Heart right ventricle (tissue), 16 donors: ENCODE measurements around the gene AMDHD2. TPM values are rescaled to one million over a fixed set of nuclear protein-coding genes. Genes with fewer than 3 reads are reported as not detected.

Experiments
- ATAC-seq, 8 donors: fragments of 200-7000 bp; cut with Tn5 transposase; one replicate each; pipeline ENCODE4 v1.9.1; 2020; ENCODE audit warnings: mild to moderate bottlenecking in 8 of 8, moderate library complexity in 8 of 8, moderate number of reproducible peaks in 1 of 8
- DNase-seq, 2 donors: peaks; one replicate each; pipeline ENCODE4 v3.0.0-alpha.2; 2020
- H3K27ac ChIP-seq, 10 donors: fragments of 200-600 bp; sonication (generic) in 2 of 10; one replicate each; pipeline versions ENCODE4 v1.5.0 to v1.8.0; 2020 to 2022; ENCODE audit warnings: mild to moderate bottlenecking in 3 of 10
- H3K27me3 ChIP-seq, 7 donors: fragments of 200-600 bp; one replicate each; pipeline ENCODE4 v1.8.0; 2021 to 2022; ENCODE audit warnings: mild to moderate bottlenecking in 2 of 7
- H3K36me3 ChIP-seq, 9 donors: fragments of 200-600 bp; sonication (generic) in 1 of 9; one replicate each; pipeline versions ENCODE4 v1.5.0 to v1.8.0; 2020 to 2022; ENCODE audit warnings: mild to moderate bottlenecking in 2 of 9
- H3K4me1 ChIP-seq, 9 donors: fragments of 200-600 bp; sonication (generic) in 1 of 9; one replicate each; pipeline versions ENCODE4 v1.5.0 to v1.8.0; 2020 to 2022; ENCODE audit warnings: mild to moderate bottlenecking in 4 of 9
- H3K4me3 ChIP-seq, 10 donors: fragments of 200-600 bp; sonication (generic) in 2 of 10; one replicate each; pipeline versions ENCODE4 v1.5.0 to v1.8.0; 2020 to 2022; ENCODE audit warnings: mild to moderate bottlenecking in 7 of 10, moderate library complexity in 2 of 10
- H3K9me3 ChIP-seq, 11 donors: fragments of 200-600 bp in 10 of 11; sonication (generic) in 2 of 11; one replicate each; pipeline versions ENCODE4 v1.5.0 to v1.8.0; 2013 to 2022; ENCODE audit warnings: mild to moderate bottlenecking in 2 of 11, control low read depth in 1 of 11, moderate library complexity in 1 of 11
- WGBS, 2 donors: extraction: QIAGEN DNeasy Blood & Tissue Kit; methylation state at CpG; one replicate each; pipeline ENCODE4 v1.1.7; 2013; ENCODE audit warnings: inconsistent platforms in 1 of 2; 5-methylcytosine and 5-hydroxymethylcytosine counted together
- intact Hi-C, 10 donors: fragments of 100-400 bp; cut with DNase I; formaldehyde crosslinking; loops; one replicate each; pipeline versions ENCODE4 v1.11.1 to v1.14.2; 2022
- polyA plus RNA-seq, 2 donors: library from polyadenylated mRNA; stranded (reverse); fragments of 200-250 nt; gene quantifications; one replicate each; pipeline ENCODE4 v1.2.3, GENCODE V29; 2013
- total RNA-seq, 10 donors: library from RNA; stranded (reverse); fragmentation: NEBNext Ultra II Directional in 3 of 10; extraction: Animal tissue kit (Norgen Biotek cat#: 25700) in 3 of 10; gene quantifications; one replicate each; pipeline versions ENCODE4 v1.2.1 to v1.2.4, GENCODE V29; 2021 to 2023
- TF ChIP-seq, protein P1 (sequence below), 9 donors: fragments of 200-600 bp; sonication (generic) in 2 of 9; IDR thresholded peaks; one replicate each; pipeline versions ENCODE4 v1.5.0 to v1.8.0; 2021 to 2022; ENCODE audit warnings: antibody characterized with exemption in 9 of 9, mild to moderate bottlenecking in 5 of 9, moderate library complexity in 1 of 9
- donor health status: Arrhythmogenic right ventricular cardiomyopathy.
- donor health status: ischemic (EF 13 %, LVEDD 7.1; RV severe dilation, severe dysfunction).
- donor health status: healthy with polysubstance abuse.
- donor health status: DM: no; HTN: yes; CAD: no.
- donor health status: DM: no; HTN: no; CAD: no.
- donor health status: ischemic (EF 25% LVEDD 6.9; RV normal size, moderate dysfunction).
- donor health status: ischemic (EF 25% LVEDD 5.7; RV mildly dilated, moderate dysfunction).
- donor health status: healthy.
- donor health status: DM: yes; HTN: yes; CAD: no.
- donor health status: Ischemic cardiomyopathy.
- donor health status: ischemic (EF 35%, LVEDD 5.7; RV mildly dilated, moderate dysfunction).
- donor health status: nonischemic (EF 11% LVEDD 7.7; RV severe dilation, severe dysfunction).
- donor health status: DM: yes; HTN: yes; CAD: no.
- donor health status: PGD.
- donor health status: ischemic (EF 29% LVEDD 5.4; RV normal size, mild dysfunction).
- donor health status: nonischemic (EF 23%, LVEDD 6.1; RV moderate dilation, normal function).

The AMDHD2 gene
- total and polyA plus RNA-seq, 12 donors: 7.1 to 20.8 (median 10.4) TPM

DNA sequence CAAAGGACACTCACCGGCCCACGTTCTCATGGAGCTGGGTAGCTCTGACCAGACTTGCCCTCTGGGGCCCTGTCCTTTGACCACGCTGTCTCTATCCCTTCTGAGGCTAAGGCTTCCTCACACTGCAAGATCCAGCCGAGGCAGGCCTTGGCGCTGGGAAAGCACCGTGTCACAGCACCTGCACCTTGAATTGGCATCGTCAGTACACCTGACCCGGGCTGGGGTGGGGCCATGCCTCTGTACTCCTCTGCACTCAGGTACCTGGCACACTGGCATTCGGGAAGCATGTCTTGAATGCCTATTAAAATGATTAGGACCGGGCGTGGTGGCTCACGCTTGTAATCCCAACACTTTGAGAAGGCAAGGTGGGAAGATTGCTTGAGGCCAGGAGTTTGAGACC, 39.2 kb upstream of the AMDHD2 start:
- Histone ChIP-seq H3K4me3 (no peak overlapping the region), H3K27ac (no peak overlapping the region), H3K27me3 (no peaks in the 10 kb centered on the region), H3K36me3 (peaks cover 0 to 4% (median 0%) of the 10 kb centered on the region in 9 donors), H3K4me1 (peaks cover 2 to 31% (median 18%) of the 10 kb centered on the region in 9 donors), H3K9me3 (no peaks in the 10 kb centered on the region)
- intact Hi-C loops: loop anchor here in 1 of 10 donors (10.0 kb wide), 1 partner anchor 46 kb away; no protein-coding TSS in a partner anchor
- no peak for DNase-seq
- TF ChIP-seq, protein P1, sequence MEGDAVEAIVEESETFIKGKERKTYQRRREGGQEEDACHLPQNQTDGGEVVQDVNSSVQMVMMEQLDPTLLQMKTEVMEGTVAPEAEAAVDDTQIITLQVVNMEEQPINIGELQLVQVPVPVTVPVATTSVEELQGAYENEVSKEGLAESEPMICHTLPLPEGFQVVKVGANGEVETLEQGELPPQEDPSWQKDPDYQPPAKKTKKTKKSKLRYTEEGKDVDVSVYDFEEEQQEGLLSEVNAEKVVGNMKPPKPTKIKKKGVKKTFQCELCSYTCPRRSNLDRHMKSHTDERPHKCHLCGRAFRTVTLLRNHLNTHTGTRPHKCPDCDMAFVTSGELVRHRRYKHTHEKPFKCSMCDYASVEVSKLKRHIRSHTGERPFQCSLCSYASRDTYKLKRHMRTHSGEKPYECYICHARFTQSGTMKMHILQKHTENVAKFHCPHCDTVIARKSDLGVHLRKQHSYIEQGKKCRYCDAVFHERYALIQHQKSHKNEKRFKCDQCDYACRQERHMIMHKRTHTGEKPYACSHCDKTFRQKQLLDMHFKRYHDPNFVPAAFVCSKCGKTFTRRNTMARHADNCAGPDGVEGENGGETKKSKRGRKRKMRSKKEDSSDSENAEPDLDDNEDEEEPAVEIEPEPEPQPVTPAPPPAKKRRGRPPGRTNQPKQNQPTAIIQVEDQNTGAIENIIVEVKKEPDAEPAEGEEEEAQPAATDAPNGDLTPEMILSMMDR (IDR thresholded peaks at IDR 0.05): no peak
- no peak for ATAC-seq
- 89 to 92% methylated on average over 12 of the region's 12 CpGs for WGBS, 2 donors

DNA sequence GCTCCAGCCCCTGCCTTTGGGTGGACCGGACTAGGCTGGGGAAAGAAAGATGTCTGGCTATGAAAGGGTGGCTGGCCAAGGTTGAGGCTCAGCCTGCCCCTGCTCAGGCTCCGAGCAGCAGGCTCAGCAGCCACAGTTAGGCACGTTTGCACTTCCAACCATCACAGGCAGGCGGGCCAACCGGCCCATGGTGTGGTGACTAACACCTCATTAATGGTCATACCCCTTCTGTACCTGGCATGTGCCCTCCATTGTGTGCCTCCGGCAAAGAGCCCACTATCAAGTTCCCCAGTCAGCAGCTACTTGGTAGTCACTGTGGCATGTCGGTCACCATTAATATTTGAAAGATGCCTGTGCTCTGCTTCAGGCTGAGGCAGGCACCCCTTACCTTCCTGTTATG, 38.5 kb upstream of the AMDHD2 start:
- intact Hi-C loops: loop anchor here in 1 of 10 donors (10.0 kb wide), 1 partner anchor 47 kb away; no protein-coding TSS in a partner anchor
- no peaks in the 10 kb centered on the region for H3K9me3 ChIP-seq
- TF ChIP-seq, protein P1 (IDR thresholded peaks at IDR 0.05): no peak
- H3K4me1 ChIP-seq: peaks cover 4 to 34% (median 23%) of the 10 kb centered on the region in 9 donors
- no peak overlapping the region for H3K27ac ChIP-seq
- no peaks in the 10 kb centered on the region for H3K27me3 ChIP-seq
- 74 to 81% methylated on average over 7 of the region's 7 CpGs for WGBS, 2 donors
- no peak for ATAC-seq
- peaks cover 0 to 4% (median 0%) of the 10 kb centered on the region in 9 donors for H3K36me3 ChIP-seq
- DNase-seq: no peak
- no peak overlapping the region for H3K4me3 ChIP-seq

DNA sequence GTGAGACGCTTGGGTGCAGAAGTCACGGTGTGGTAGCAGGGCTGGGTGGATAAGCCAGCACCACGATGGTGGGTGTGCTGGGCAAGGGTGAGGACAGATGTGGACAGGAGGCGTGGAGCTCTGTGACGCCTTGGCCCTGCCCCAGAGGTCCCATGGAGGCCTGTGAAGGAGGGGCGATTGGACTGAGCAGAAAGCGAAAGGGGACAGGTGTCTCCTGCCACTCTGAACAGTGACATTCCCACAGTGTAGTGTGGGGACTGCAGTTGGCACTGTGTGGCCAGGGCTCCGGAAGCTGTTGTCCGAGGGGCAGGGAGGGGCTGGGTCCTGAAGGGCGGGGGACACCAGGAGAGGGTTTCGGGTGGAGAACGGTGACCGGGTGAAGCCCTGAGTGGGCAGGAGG, 37.9 kb upstream of the AMDHD2 start:
- Histone ChIP-seq H3K27me3 (no peaks in the 10 kb centered on the region), H3K27ac (no peak overlapping the region), H3K4me3 (no peak overlapping the region), H3K36me3 (peaks cover 0 to 4% (median 0%) of the 10 kb centered on the region in 9 donors), H3K4me1 (peaks cover 6 to 40% (median 29%) of the 10 kb centered on the region in 9 donors), H3K9me3 (no peaks in the 10 kb centered on the region)
- DNase-seq (no peak), ATAC-seq (no peak)
- TF ChIP-seq, protein P1 (IDR thresholded peaks at IDR 0.05): no peak
- intact Hi-C loops: loop anchor here in 1 of 10 donors (10.0 kb wide), 1 partner anchor 47 kb away; no protein-coding TSS in a partner anchor
- 76 to 80% methylated on average over 13 of the region's 13 CpGs for WGBS, 2 donors

DNA sequence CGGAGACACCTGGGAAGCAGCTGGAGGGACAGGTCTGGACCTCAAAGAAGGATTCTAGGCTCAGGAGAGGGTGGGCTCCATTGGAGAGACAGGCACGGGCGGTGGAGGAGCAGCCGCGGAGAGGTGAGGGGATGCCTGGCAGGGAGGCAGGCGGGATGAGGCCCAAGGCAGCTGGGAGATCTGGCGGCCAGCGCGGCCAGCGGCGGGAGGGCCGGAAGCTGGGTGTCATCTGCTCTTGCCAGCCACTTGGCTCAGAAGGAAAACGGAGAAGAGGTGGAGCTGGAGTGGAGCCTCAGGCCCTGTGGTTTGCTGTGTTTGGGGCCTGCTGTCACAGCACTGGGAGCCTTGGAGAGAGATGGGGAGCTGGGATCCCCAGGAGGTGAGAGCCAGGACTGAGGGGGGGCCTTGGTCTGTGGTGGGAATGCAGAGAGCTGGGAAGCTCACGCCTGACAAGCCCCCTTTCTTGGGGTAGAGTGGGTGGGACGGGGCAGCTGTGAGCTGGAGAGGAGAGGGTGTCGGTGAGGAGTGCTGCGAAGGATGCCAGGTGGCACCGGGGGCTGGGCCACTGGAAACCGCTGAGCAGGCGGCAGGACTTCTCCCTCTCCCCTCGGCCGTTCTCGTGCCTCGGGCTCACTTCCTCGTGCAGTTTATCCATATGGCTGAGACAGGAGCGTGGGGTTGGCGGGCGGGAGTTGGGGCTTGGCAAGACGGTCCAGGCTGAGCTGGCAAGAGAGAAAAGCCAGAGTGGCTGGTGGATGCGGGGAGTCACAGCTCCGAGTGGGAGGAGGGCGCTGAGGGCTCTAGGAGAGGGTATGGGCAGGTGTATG, 37.2 kb upstream of the AMDHD2 start:
- peaks cover 0 to 4% (median 0%) of the 10 kb centered on the region in 9 donors for H3K36me3 ChIP-seq
- H3K27me3 ChIP-seq: no peaks in the 10 kb centered on the region
- intact Hi-C loops: loop anchor here in 1 of 10 donors (10.0 kb wide), 1 partner anchor 48 kb away; no protein-coding TSS in a partner anchor
- no peak overlapping the region for H3K4me3 ChIP-seq
- H3K9me3 ChIP-seq: no peaks in the 10 kb centered on the region
- TF ChIP-seq, protein P1 (IDR thresholded peaks at IDR 0.05): no peak
- 61 to 68% methylated on average over 32 of the region's 32 CpGs for WGBS, 2 donors
- H3K27ac ChIP-seq: peak overlapping the region in 3 of 10 donors; percentile 1 to 44 (median 44)
- H3K4me1 ChIP-seq: peaks cover 6 to 40% (median 29%) of the 10 kb centered on the region in 9 donors
- ATAC-seq (peak in 6 of 8 donors; percentile 14 to 66 (median 25)), DNase-seq (no peak)
